SK-N-SH treated with all-trans-retinoic acid at 6 μM for 48 hours (cell line): Measurements from ENCODE around the gene MCIDAS.

Experiments used
- ATAC-seq: fragments of 200-7000 bp; cut with Tn5 transposase; 3 replicates; pipeline ENCODE4 v1.9.1; 2020; ENCODE audit warnings: mild to moderate bottlenecking, moderate library complexity
- ARNTL ChIP-seq: fragments of 450-650 bp; formaldehyde crosslinking; IDR thresholded peaks from 2 replicates; pipeline ENCODE4 v1.5.0; 2020; ENCODE audit warnings: low read depth, mild to moderate bottlenecking, moderate library complexity, borderline replicate concordance
- CREB5 ChIP-seq: fragments of 250-450 bp; sonication (Bioruptor Pico); IDR thresholded peaks from 2 replicates; pipeline ENCODE4 v1.5.1; 2020; ENCODE audit warnings: low read depth, mild to moderate bottlenecking, moderate library complexity
- CSDC2 ChIP-seq: fragments of 250-450 bp; sonication (Bioruptor Pico); IDR thresholded peaks from 2 replicates; pipeline ENCODE4 v1.5.0; 2020; ENCODE audit warnings: mild to moderate bottlenecking, moderate library complexity
- ESRRG ChIP-seq: fragments of 250-450 bp; sonication (Bioruptor Pico); IDR thresholded peaks from 2 replicates; pipeline ENCODE4 v1.6.1; 2021; ENCODE audit warnings: mild to moderate bottlenecking
- GLIS3 ChIP-seq: fragments of 250-450 bp; sonication (Bioruptor Pico); IDR thresholded peaks from 2 replicates; pipeline ENCODE4 v1.5.0; 2020; ENCODE audit warnings: mild to moderate bottlenecking, moderate library complexity
- ISL1 ChIP-seq: fragments of 250-450 bp; sonication (Bioruptor Pico); IDR thresholded peaks from 2 replicates; pipeline ENCODE4 v2.1.2; 2022; ENCODE audit warnings: mild to moderate bottlenecking, moderate library complexity
- POU6F1 ChIP-seq: fragments of 250-450 bp; sonication (Bioruptor Pico); IDR thresholded peaks from 2 replicates; pipeline ENCODE4 v1.8.0; 2021; ENCODE audit warnings: low read depth, mild to moderate bottlenecking, moderate library complexity, borderline replicate concordance
- PPARA ChIP-seq: fragments of 250-450 bp; sonication (Bioruptor Pico); IDR thresholded peaks from 2 replicates; pipeline ENCODE4 v1.5.0; 2020; ENCODE audit warnings: mild to moderate bottlenecking, borderline replicate concordance
- RARB ChIP-seq: fragments of 250-450 bp; sonication (Bioruptor Pico); IDR thresholded peaks from 2 replicates; pipeline ENCODE4 v1.8.0; 2021; ENCODE audit warnings: mild to moderate bottlenecking, moderate library complexity
- SNAI2 ChIP-seq: fragments of 250-450 bp; sonication (Bioruptor Pico); IDR thresholded peaks from 2 replicates; pipeline ENCODE4 v1.5.0; 2020; ENCODE audit warnings: mild to moderate bottlenecking, moderate library complexity
- TCF4 ChIP-seq: fragments of 250-450 bp; sonication (Bioruptor Pico); IDR thresholded peaks from 2 replicates; pipeline ENCODE4 v1.8.0; 2021; ENCODE audit warnings: mild to moderate bottlenecking, moderate library complexity, borderline replicate concordance
- TOX ChIP-seq: fragments of 250-450 bp; sonication (Bioruptor Pico); IDR thresholded peaks from 2 replicates; pipeline ENCODE4 v1.8.0; 2021; ENCODE audit warnings: mild to moderate bottlenecking, moderate library complexity, borderline replicate concordance
- TSHZ2 ChIP-seq: fragments of 250-450 bp; sonication (Bioruptor Pico); IDR thresholded peaks from 2 replicates; pipeline ENCODE4 v1.5.0; 2020; ENCODE audit warnings: mild to moderate bottlenecking, moderate library complexity
- ZC3H10 ChIP-seq: fragments of 250-450 bp; sonication (Bioruptor Pico); IDR thresholded peaks from 2 replicates; pipeline ENCODE4 v1.5.1; 2021; ENCODE audit warnings: mild to moderate bottlenecking, moderate library complexity
- ZFP3 ChIP-seq: fragments of 250-450 bp; sonication (Bioruptor Pico); IDR thresholded peaks from 2 replicates; pipeline ENCODE4 v1.5.0; 2020; ENCODE audit warnings: mild to moderate bottlenecking, moderate library complexity
- ZNF565 ChIP-seq: fragments of 450-650 bp; formaldehyde crosslinking; conservative IDR thresholded peaks from 2 replicates; pipeline ENCODE4 v1.5.0; 2020; ENCODE audit warnings: low read depth, mild to moderate bottlenecking, moderate library complexity
- ZNF8 ChIP-seq: fragments of 450-650 bp; formaldehyde crosslinking; IDR thresholded peaks from 2 replicates; pipeline ENCODE4 v1.5.0; 2020; ENCODE audit warnings: mild to moderate bottlenecking, moderate library complexity
- TF ChIP-seq, protein P1 (sequence below): fragments of 250-450 bp; sonication (Bioruptor Pico); IDR thresholded peaks from 2 replicates; pipeline ENCODE4 v1.5.1; 2021; ENCODE audit warnings: mild to moderate bottlenecking, moderate library complexity

Gene MCIDAS

GRCh38 chr5:55172937-55173686 is 54.0 kb downstream of the MCIDAS start, which contains the start of gene CDC20B (continued):
- TF ChIP-seq, protein P1, sequence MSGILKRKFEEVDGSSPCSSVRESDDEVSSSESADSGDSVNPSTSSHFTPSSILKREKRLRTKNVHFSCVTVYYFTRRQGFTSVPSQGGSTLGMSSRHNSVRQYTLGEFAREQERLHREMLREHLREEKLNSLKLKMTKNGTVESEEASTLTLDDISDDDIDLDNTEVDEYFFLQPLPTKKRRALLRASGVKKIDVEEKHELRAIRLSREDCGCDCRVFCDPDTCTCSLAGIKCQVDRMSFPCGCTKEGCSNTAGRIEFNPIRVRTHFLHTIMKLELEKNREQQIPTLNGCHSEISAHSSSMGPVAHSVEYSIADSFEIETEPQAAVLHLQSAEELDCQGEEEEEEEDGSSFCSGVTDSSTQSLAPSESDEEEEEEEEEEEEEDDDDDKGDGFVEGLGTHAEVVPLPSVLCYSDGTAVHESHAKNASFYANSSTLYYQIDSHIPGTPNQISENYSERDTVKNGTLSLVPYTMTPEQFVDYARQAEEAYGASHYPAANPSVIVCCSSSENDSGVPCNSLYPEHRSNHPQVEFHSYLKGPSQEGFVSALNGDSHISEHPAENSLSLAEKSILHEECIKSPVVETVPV (CRISPR knock-in tag) = no peak
- TF ChIP-seq ZNF8 (CRISPR knock-in tag) (no peak), SNAI2 (no peak), TOX (CRISPR knock-in tag) (no peak), TCF4 (CRISPR knock-in tag) (no peak)

DNA sequence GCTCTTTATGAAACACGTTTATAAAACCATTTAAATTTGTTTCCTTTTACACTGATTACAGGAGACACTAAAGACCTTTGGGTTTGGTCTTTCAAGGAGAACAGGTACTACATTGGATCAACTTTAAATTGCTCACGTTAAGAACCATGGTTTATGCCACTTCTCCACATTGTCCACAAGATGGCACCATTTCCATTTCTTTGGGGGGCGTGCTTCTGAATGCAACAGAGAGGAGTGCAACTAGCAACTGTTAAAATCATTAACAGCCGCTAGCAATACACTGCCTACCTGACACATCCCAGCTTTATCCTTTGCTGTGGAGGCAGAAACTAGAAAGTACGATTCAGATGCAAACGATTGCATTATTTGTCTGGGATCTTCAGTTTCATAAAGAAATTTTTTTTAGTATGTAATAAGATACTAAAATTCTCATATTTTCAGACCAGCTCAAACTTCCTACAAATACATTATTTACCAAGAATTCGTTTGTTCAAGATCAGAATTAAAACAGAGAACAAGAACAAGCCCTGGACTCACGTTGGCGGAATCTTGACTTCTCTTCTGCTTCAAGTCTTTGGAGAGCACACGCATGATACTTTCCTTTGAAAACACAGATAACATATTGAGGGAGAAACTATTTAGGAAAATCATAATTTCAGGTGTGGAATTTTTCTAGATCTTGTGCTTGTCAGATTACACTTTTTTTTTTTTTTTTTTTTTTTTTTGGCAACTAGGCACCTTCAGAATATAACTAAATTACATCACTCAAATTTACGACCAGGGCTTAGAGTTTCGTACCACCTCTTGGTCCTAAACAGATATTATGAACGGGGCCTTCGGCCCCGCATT is 54.8 kb downstream of the MCIDAS start:
- TF ChIP-seq TOX (CRISPR knock-in tag) (no peak), ZNF565 (CRISPR knock-in tag) (no peak), ESRRG (CRISPR knock-in tag) (no peak), ISL1 (CRISPR knock-in tag) (no peak), ZNF8 (CRISPR knock-in tag) (no peak), POU6F1 (CRISPR knock-in tag) (no peak), CSDC2 (no peak)
- TF ChIP-seq, protein P1 (CRISPR knock-in tag) = no peak
- peak; percentile 82 for ATAC-seq

DNA sequence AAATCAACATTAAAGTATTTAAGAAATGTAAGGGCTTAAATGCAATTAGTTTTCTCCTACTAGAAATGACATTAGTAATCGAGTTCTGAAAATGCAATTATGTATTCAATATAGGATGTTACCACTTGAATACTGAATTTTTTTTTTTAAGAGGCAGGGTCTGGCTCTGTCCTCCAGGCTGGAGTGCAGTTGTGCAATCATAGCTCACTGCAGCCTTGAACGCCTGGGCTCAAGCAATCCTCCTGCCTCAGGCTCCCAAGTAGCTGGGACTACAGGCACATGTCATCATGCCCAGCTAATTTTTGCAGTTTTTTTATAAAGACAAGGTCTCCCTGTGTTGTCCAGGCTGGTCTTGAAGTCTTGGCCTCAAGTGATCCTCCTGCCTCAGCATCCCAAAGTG is 55.6 kb downstream of the MCIDAS start:
- no peak for ATAC-seq
- no peak for TF ChIP-seq ISL1 (CRISPR knock-in tag)
- TF ChIP-seq, protein P1 (CRISPR knock-in tag) = no peak
- no peak for TF ChIP-seq ESRRG (CRISPR knock-in tag)
- TF ChIP-seq CSDC2 = no peak
- TF ChIP-seq PPARA (CRISPR knock-in tag) = no peak
- TF ChIP-seq ZFP3 (CRISPR knock-in tag) = no peak
- no peak for TF ChIP-seq RARB (CRISPR knock-in tag)
- TF ChIP-seq SNAI2 = no peak
- TF ChIP-seq GLIS3 (CRISPR knock-in tag) = no peak
- TF ChIP-seq POU6F1 (CRISPR knock-in tag) = no peak
- no peak for TF ChIP-seq TSHZ2 (CRISPR knock-in tag)
- TF ChIP-seq TCF4 (CRISPR knock-in tag) = no peak
- TF ChIP-seq CREB5 = no peak
- TF ChIP-seq TOX (CRISPR knock-in tag) = no peak
- TF ChIP-seq ARNTL = no peak
- no peak for TF ChIP-seq ZC3H10
